ENCODE data around the gene C19orf12. TPM values are rescaled to one million over a fixed set of nuclear protein-coding genes. Genes with fewer than 3 reads are reported as not detected.

Gene C19orf12
- total and polyA plus RNA-seq, 2 of the 13 experiments (the other 11 are each of a cell fraction or from before 2014, with no cell fraction given), result 17.7 to 34.4 TPM

DNA sequence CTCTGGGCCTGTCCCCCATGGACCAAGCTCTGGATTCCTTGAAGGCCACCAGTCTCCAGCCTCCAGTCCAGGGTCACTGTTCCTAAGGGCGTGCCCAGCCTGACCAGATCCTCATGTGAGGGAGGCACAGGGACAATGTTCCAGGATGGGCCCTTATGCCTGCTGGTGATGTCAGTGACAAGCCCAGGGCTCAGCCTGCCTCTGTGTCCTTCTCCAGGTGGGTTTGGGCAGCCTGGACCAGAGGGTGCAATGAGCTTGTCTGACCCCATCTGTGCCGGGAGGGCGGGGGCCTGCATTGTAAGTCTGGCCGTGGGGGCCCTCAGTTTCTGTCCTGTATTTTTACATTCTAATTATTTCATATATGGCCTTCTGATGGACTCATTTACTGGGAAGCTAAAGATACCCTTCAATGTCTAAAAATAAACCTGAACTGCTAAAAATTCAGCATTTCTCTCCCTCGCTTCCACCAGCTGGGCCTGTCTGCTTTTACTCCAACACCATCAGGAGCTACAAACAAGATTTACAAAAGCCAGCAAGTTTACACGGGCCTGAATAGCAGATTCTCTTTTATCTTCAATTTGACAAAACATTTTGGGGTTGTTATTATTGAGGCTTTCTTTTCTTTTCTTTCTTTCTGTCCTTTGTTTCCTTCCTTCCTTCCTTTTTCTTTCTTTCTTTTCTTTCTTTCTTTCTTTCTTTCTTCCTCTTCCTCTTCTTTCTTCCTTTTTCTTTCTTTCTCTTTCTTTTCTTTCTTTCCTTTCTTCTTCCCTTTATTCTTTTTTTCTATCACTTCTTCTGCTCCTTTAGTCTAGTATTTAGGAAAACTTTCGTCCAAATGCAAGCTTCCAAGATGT, 34.2 kb upstream of the C19orf12 start:
- no peak overlapping the region for H3K27ac ChIP-seq (ENCODE audit: extremely low read length, insufficient read depth, low read length)
- no peak overlapping the region for H3K4me3 ChIP-seq (replicated peaks in 1 of 3; ENCODE audit: insufficient read depth in 1 of 3, low read depth in 2 of 3, low read length in 3 of 3)
- BruUV-seq (replicated peaks), result no TSS peak
- ChIA-PET POLR2A (no interaction called here), CTCF (ENCODE audit: low intra/inter-chr PET ratio, low total read pairs) (no interaction called here)
- no peaks in the 10 kb centered on the region for H4K20me1 ChIP-seq (ENCODE audit: insufficient read depth, low read length)
- no peaks in the 10 kb centered on the region for H3K9me3 ChIP-seq (ENCODE audit: low read length)
- no peaks in the 10 kb centered on the region for H3K4me1 ChIP-seq (ENCODE audit: insufficient read depth, low read length)
- H3K9ac ChIP-seq (ENCODE audit: insufficient read depth, low read depth, low read length), result no peak overlapping the region
- 9% methylated on average over 4 of the region's 7 CpGs for WGBS (ENCODE audit: low lambda C conversion rate)
- in situ Hi-C loops (cut with HindIII; ENCODE audit: extremely low pct_ligation_motif_present, low pct_unique_long_range_greater_than_20kb), result loop anchor here (25.0 kb wide), 1 partner anchor 913 kb away; no protein-coding TSS in a partner anchor
- intact Hi-C loops (cut with micrococcal nuclease; ENCODE audit: unreplicated experiment), result no loop called here
- FAIRE-seq, result no peak
- peaks cover 0 to 20% of the 10 kb centered on the region in 2 experiments; a peak in 2 of 5 replicates for H3K27me3 ChIP-seq (ENCODE audit: control insufficient read depth in 1 of 2, insufficient read depth in 2 of 2, low read length in 2 of 2)
- no peaks in the 10 kb centered on the region for H3K36me3 ChIP-seq (replicated peaks in 1 of 2; ENCODE audit: control insufficient read depth in 1 of 2, insufficient read depth in 2 of 2, low read length in 2 of 2)
- no peak overlapping the region for H2AFZ ChIP-seq (ENCODE audit: low read length)
- no peaks in the 10 kb centered on the region for H3K79me2 ChIP-seq (ENCODE audit: insufficient read depth, low read length)
- TF ChIP-seq RNF2 (conservative IDR thresholded peaks at IDR 0.05; ENCODE audit: low read depth), result no peak
- TF ChIP-seq ZNF10 (CRISPR knock-in tag; IDR thresholded peaks at IDR 0.05; ENCODE audit: borderline replicate concordance, low read depth), result no peak
- no peak for TF ChIP-seq MYC (CRISPR knock-in tag; IDR thresholded peaks at IDR 0.05; ENCODE audit: borderline replicate concordance)
- no peak for TF ChIP-seq SMAD9 (CRISPR knock-in tag; IDR thresholded peaks at IDR 0.05)
- no peak for TF ChIP-seq HMG20A (CRISPR knock-in tag; IDR thresholded peaks at IDR 0.05; ENCODE audit: borderline replicate concordance)
- TF ChIP-seq, protein P1, sequence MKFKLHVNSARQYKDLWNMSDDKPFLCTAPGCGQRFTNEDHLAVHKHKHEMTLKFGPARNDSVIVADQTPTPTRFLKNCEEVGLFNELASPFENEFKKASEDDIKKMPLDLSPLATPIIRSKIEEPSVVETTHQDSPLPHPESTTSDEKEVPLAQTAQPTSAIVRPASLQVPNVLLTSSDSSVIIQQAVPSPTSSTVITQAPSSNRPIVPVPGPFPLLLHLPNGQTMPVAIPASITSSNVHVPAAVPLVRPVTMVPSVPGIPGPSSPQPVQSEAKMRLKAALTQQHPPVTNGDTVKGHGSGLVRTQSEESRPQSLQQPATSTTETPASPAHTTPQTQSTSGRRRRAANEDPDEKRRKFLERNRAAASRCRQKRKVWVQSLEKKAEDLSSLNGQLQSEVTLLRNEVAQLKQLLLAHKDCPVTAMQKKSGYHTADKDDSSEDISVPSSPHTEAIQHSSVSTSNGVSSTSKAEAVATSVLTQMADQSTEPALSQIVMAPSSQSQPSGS (CRISPR knock-in tag; IDR thresholded peaks at IDR 0.05), result no peak
- TF ChIP-seq ZNF264 (CRISPR knock-in tag; IDR thresholded peaks at IDR 0.05), result no peak
- DNase-seq (ENCODE audit: low spot score), result no peak
- ATAC-seq, result no peak
- no peak overlapping the region for H3K4me2 ChIP-seq (ENCODE audit: low read depth, low read length)
